Lower leg skin (tissue), 3 donors: Measurements from ENCODE around the gene EFCAB9.

Experiments
- POLR2A ChIP-seq, 2 donors: fragments of 450-650 bp; IDR thresholded peaks; one replicate each; pipeline ENCODE4 v1.6.1; 2016 to 2017; ENCODE audit warnings: antibody characterized with exemption in 2 of 2, mild to moderate bottlenecking in 1 of 2, moderate library complexity in 1 of 2
- TF ChIP-seq, protein P1 (sequence below), 3 donors: fragments of 450-650 bp; IDR thresholded peaks; one replicate each; pipeline ENCODE4 v1.5.1; 2016; ENCODE audit warnings: antibody characterized with exemption in 3 of 3, mild to moderate bottlenecking in 3 of 3, moderate library complexity in 2 of 3

DNA sequence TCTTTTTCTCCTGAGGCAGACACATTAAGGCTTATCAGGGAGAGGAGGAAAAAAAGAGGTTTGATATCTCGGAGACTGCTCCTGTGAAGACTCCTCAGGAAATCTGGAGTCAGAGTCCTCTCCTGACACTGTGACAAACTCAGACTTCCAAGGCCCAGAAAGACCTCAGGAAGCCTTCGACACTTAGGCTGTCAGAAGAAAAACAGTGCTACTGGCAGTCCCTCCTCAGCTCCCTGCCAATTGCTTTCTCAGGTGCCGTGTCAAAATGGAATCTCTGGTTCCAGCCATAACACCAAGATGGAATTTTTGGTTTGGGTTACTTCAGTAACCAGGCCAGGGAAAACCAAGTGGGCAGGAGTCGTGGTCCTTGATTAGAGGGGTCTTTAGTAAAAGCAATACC is 10.1 kb upstream of the EFCAB9 start:
- TF ChIP-seq, protein P1, sequence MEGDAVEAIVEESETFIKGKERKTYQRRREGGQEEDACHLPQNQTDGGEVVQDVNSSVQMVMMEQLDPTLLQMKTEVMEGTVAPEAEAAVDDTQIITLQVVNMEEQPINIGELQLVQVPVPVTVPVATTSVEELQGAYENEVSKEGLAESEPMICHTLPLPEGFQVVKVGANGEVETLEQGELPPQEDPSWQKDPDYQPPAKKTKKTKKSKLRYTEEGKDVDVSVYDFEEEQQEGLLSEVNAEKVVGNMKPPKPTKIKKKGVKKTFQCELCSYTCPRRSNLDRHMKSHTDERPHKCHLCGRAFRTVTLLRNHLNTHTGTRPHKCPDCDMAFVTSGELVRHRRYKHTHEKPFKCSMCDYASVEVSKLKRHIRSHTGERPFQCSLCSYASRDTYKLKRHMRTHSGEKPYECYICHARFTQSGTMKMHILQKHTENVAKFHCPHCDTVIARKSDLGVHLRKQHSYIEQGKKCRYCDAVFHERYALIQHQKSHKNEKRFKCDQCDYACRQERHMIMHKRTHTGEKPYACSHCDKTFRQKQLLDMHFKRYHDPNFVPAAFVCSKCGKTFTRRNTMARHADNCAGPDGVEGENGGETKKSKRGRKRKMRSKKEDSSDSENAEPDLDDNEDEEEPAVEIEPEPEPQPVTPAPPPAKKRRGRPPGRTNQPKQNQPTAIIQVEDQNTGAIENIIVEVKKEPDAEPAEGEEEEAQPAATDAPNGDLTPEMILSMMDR (IDR thresholded peaks at IDR 0.05): no peak
- TF ChIP-seq POLR2A (IDR thresholded peaks at IDR 0.05): no peak
